H1 (cell line): ENCODE results near the gene PRMT6.

ENCODE experiments used
- ASH2L ChIP-seq: fragments of 200-600, 300-600 bp; sonication (generic); IDR thresholded peaks from one replicate; pipeline ENCODE4 v1.7.1; 2017; ENCODE audit warnings: low read length
- CREB1 ChIP-seq: IDR thresholded peaks from 2 replicates; pipeline ENCODE4 v1.6.1; 2012; ENCODE audit warnings: inconsistent platforms
- GTF2F1 ChIP-seq: IDR thresholded peaks from 2 replicates; pipeline ENCODE4 v1.6.1; 2012; ENCODE audit warnings: low read depth, low read length, improper control_type of control experiment, borderline replicate concordance
- JUND ChIP-seq: IDR thresholded peaks from 2 replicates; pipeline ENCODE4 v1.6.1; 2011; ENCODE audit warnings: mild to moderate bottlenecking, improper control_type of control experiment, low read length
- POLR2A ChIP-seq, 2 experiments: IDR thresholded peaks; 1 replicate in 1 of 2; 2 replicates in 1 of 2; pipeline ENCODE4 v1.6.1; 2011; ENCODE audit warnings: low read depth in 2 of 2, low read length in 2 of 2, mild to moderate bottlenecking in 2 of 2; ENCODE audit errors: control extremely low read depth in 1 of 2
- POLR2AphosphoS5 ChIP-seq: IDR thresholded peaks from 2 replicates; pipeline ENCODE4 v1.6.1; 2011; ENCODE audit warnings: low read depth, low read length
- RNF2 ChIP-seq: fragments of 200-900, 300-1000 bp; sonication (generic); IDR thresholded peaks from 2 replicates; pipeline ENCODE4 v1.7.1; 2016; ENCODE audit warnings: borderline replicate concordance, low read depth, mild to moderate bottlenecking, antibody characterized with exemption, low read length; ENCODE audit not compliant: poor library complexity, severe bottlenecking; ENCODE audit errors: missing control alignments
- SP2 ChIP-seq: IDR thresholded peaks from 2 replicates; pipeline ENCODE4 v1.6.1; 2012; ENCODE audit warnings: mild to moderate bottlenecking, low read length, inconsistent platforms
- TEAD4 ChIP-seq: IDR thresholded peaks from 2 replicates; pipeline ENCODE4 v1.6.1; 2012; ENCODE audit warnings: low read depth, low read length, inconsistent platforms, mixed read lengths
- ZNF274 ChIP-seq: IDR thresholded peaks from 2 replicates; pipeline ENCODE4 v1.7.0; 2012; ENCODE audit warnings: low read length, borderline replicate concordance; ENCODE audit errors: extremely low read depth
- TF ChIP-seq, protein P1 (sequence below), 3 experiments: IDR thresholded peaks; 1 replicate in 2 of 3; 2 replicates in 1 of 3; pipeline versions ENCODE4 v1.5.1 to v1.6.1; 2011; ENCODE audit warnings: low read length in 3 of 3, mild to moderate bottlenecking in 3 of 3, inconsistent platforms in 2 of 3, low read depth in 1 of 3, moderate library complexity in 1 of 3; ENCODE audit not compliant: insufficient read depth in 1 of 3; ENCODE audit errors: control extremely low read depth in 1 of 3
- TF ChIP-seq, protein P2 (sequence below): IDR thresholded peaks from 2 replicates; pipeline ENCODE4 v1.6.1; 2012; ENCODE audit warnings: low read length, inconsistent platforms

DNA sequence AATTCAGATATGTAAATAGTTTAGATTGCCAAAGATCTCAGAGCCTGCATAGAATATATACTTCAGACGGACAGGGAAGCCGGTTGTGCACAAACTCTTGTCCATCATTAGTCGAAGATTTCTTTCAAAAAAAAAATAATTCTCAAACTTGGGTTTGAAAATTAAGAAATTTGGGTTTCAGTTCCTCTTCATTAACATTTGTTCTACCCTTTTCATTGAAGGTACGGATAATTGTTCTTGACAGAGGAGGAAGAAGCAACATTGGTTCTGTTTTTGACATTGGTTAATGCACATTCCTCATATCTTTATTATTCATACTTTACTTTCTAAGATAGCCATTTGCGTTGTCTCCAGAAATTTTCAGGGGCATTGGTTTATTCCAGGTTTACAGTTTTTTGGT lies 38.0 kb upstream of the PRMT6 start:
- TF ChIP-seq CREB1 (no peak), SP2 (no peak), POLR2AphosphoS5 (no peak), RNF2 (no peak), GTF2F1 (no peak), ZNF274 (no peak), TEAD4 (no peak), POLR2A (IDR thresholded peaks at IDR 0.05; ENCODE audit: control extremely low read depth in 1 of 2, low read depth in 2 of 2, low read length in 2 of 2) (no peak), ASH2L (no peak), JUND (no peak)
- TF ChIP-seq, protein P1, sequence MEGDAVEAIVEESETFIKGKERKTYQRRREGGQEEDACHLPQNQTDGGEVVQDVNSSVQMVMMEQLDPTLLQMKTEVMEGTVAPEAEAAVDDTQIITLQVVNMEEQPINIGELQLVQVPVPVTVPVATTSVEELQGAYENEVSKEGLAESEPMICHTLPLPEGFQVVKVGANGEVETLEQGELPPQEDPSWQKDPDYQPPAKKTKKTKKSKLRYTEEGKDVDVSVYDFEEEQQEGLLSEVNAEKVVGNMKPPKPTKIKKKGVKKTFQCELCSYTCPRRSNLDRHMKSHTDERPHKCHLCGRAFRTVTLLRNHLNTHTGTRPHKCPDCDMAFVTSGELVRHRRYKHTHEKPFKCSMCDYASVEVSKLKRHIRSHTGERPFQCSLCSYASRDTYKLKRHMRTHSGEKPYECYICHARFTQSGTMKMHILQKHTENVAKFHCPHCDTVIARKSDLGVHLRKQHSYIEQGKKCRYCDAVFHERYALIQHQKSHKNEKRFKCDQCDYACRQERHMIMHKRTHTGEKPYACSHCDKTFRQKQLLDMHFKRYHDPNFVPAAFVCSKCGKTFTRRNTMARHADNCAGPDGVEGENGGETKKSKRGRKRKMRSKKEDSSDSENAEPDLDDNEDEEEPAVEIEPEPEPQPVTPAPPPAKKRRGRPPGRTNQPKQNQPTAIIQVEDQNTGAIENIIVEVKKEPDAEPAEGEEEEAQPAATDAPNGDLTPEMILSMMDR (IDR thresholded peaks at IDR 0.05; ENCODE audit: control extremely low read depth in 1 of 3, insufficient read depth in 1 of 3, low read depth in 1 of 3, low read length in 3 of 3): no peak
- TF ChIP-seq, protein P2, sequence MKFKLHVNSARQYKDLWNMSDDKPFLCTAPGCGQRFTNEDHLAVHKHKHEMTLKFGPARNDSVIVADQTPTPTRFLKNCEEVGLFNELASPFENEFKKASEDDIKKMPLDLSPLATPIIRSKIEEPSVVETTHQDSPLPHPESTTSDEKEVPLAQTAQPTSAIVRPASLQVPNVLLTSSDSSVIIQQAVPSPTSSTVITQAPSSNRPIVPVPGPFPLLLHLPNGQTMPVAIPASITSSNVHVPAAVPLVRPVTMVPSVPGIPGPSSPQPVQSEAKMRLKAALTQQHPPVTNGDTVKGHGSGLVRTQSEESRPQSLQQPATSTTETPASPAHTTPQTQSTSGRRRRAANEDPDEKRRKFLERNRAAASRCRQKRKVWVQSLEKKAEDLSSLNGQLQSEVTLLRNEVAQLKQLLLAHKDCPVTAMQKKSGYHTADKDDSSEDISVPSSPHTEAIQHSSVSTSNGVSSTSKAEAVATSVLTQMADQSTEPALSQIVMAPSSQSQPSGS: no peak
